PC-3 (cell line): ENCODE measurements around the gene GLYATL2. TPM values are rescaled to one million over a fixed set of nuclear protein-coding genes. Genes with fewer than 3 reads are reported as not detected.

ENCODE experiments used
- ATAC-seq: fragments of 200-7000 bp; cut with Tn5 transposase; 2 replicates; pipeline ENCODE4 v1.9.1; 2020; ENCODE audit warnings: mild to moderate bottlenecking, moderate library complexity
- BruUV-seq: library from RNA; stranded (reverse); fragments of 400-500 nt; replicated peaks from 2 replicates; lab custom pipeline; 2021; lab: Mats Ljungman, UMichigan
- CTCF ChIA-PET: fragments of 300-600 bp; sonication (Branson Sonifier 250); formaldehyde crosslinking; loops from one replicate; lab custom pipeline; 2022; ENCODE audit warnings: antibody characterized with exemption; lab: Charles Lee
- POLR2A ChIA-PET: fragments of 300-600 bp; sonication (Branson Sonifier 250); formaldehyde crosslinking; loops from one replicate; lab custom pipeline; 2022; ENCODE audit warnings: antibody characterized with exemption; ENCODE audit not compliant: unreplicated experiment; lab: Charles Lee
- DNase-seq: peaks from one replicate; pipeline ENCODE4 v3.0.0-alpha.2; 2015
- H2AFZ ChIP-seq: fragments of 300-600 bp; sonication (generic); 2 replicates; pipeline ENCODE4 v1.6.0; 2016; ENCODE audit warnings: antibody characterized with exemption, low read length
- H3F3A ChIP-seq: fragments of 300-600 bp; sonication (generic); one replicate; pipeline ENCODE4 v1.6.0; 2017; ENCODE audit warnings: antibody characterized with exemption, low read length, control low read depth, mild to moderate bottlenecking; ENCODE audit not compliant: unreplicated experiment
- H3K27ac ChIP-seq: fragments of 300-600 bp; sonication (generic); 2 replicates; pipeline ENCODE4 v1.5.1; 2016; ENCODE audit warnings: mild to moderate bottlenecking, low read length
- H3K27me3 ChIP-seq: fragments of 300-600 bp; sonication (generic); 2 replicates; pipeline ENCODE4 v1.6.1; 2016; ENCODE audit warnings: low read length, mixed read lengths
- H3K36me3 ChIP-seq: fragments of 300-600 bp; sonication (generic); 2 replicates; pipeline ENCODE4 v1.6.1; 2016; ENCODE audit warnings: low read depth, mixed run types, low read length, mixed read lengths
- H3K4me1 ChIP-seq: fragments of 300-600 bp; sonication (generic); 2 replicates; pipeline ENCODE4 v1.5.1; 2016; ENCODE audit warnings: low read length; ENCODE audit not compliant: insufficient read depth
- H3K4me2 ChIP-seq: fragments of 300-600 bp; sonication (generic); 2 replicates; pipeline ENCODE4 v1.6.0; 2016; ENCODE audit warnings: low read length
- H3K4me3 ChIP-seq: fragments of 300-600 bp; sonication (generic); 2 replicates; pipeline ENCODE4 v1.5.1; 2016; ENCODE audit warnings: mild to moderate bottlenecking, low read length, mixed read lengths
- H3K79me2 ChIP-seq: fragments of 300-600 bp; sonication (generic); 2 replicates; pipeline ENCODE4 v1.6.1; 2017; ENCODE audit warnings: low read length, mixed read lengths
- H3K9ac ChIP-seq: fragments of 300-600 bp; sonication (generic); 2 replicates; pipeline ENCODE4 v1.6.0; 2016; ENCODE audit warnings: mild to moderate bottlenecking, low read length
- H3K9me2 ChIP-seq: fragments of 300-600 bp; sonication (generic); replicated peaks from 2 replicates; pipeline ENCODE4 v1.6.1; 2016; ENCODE audit warnings: mixed run types, low read length, mixed read lengths
- H3K9me3 ChIP-seq: fragments of 300-600 bp; sonication (generic); 2 replicates; pipeline ENCODE4 v1.6.1; 2016; ENCODE audit warnings: low read length, mixed read lengths
- H4K20me1 ChIP-seq: fragments of 300-600 bp; sonication (generic); 2 replicates; pipeline ENCODE4 v1.6.1; 2016; ENCODE audit warnings: low read length, mixed read lengths
- CTCF ChIP-seq: fragments of 300-600 bp; sonication (generic); conservative IDR thresholded peaks from 2 replicates; pipeline ENCODE4 v1.5.1; 2017; ENCODE audit warnings: antibody characterized with exemption, low read depth, mild to moderate bottlenecking, low read length
- EZH2 ChIP-seq: fragments of 300-600 bp; sonication (generic); IDR thresholded peaks from one replicate; pipeline ENCODE4 v1.6.1; 2017; ENCODE audit warnings: antibody characterized with exemption, mild to moderate bottlenecking, low read length; ENCODE audit not compliant: unreplicated experiment
- EZH2phosphoT487 ChIP-seq: fragments of 300-600 bp; sonication (generic); IDR thresholded peaks from 2 replicates; pipeline ENCODE4 v1.6.1; 2018; ENCODE audit warnings: mild to moderate bottlenecking, antibody characterized with exemption, low read length, borderline replicate concordance
- intact Hi-C: fragments of 100-400 bp; cut with micrococcal nuclease; formaldehyde crosslinking; loops from 2 replicates; pipeline ENCODE4 v1.9.0; 2023
- total RNA-seq: library from RNA; depleted of rRNA; stranded (reverse); fragments of >200 nt; gene quantifications from 2 replicates; pipeline ENCODE4 v1.2.3, GENCODE V29; 2014

The GLYATL2 gene
- total RNA-seq, 1 experiment from 2014 or later = 0.33 TPM

GRCh38 chr11:58888579-58888978, 44.1 kb upstream of the GLYATL2 start:
- BruUV-seq = no TSS peak
- H3K4me1 ChIP-seq = no peaks in the 10 kb centered on the region
- CTCF ChIA-PET = no interaction called here

GRCh38 chr11:58887452-58887851, 42.9 kb upstream of the GLYATL2 start:
- Histone ChIP-seq H3K36me3 (no peaks in the 10 kb centered on the region), H3K27ac (no peak overlapping the region), H4K20me1 (no peaks in the 10 kb centered on the region), H3K4me2 (no peak overlapping the region), H3F3A (no peaks in the 10 kb centered on the region), H3K9ac (no peak overlapping the region), H3K4me3 (no peak overlapping the region), H3K9me2 (no peaks in the 10 kb centered on the region), H2AFZ (no peak overlapping the region), H3K4me1 (no peaks in the 10 kb centered on the region), H3K79me2 (no peaks in the 10 kb centered on the region), H3K27me3 (no peaks in the 10 kb centered on the region), H3K9me3 (no peaks in the 10 kb centered on the region)
- TF ChIP-seq CTCF (no peak), EZH2 (no peak), EZH2phosphoT487 (no peak)
- POLR2A ChIA-PET = no interaction called here
- intact Hi-C loops = no loop called here
- ATAC-seq (no peak), DNase-seq (no peak)
- CTCF ChIA-PET = no interaction called here
- no TSS peak for BruUV-seq

More at GRCh38 chr11:58888579-58888978, 44.1 kb upstream of the GLYATL2 start:
- Histone ChIP-seq H3K4me3 (no peak overlapping the region), H4K20me1 (no peaks in the 10 kb centered on the region), H3K9ac (no peak overlapping the region), H3K27me3 (no peaks in the 10 kb centered on the region), H3F3A (no peaks in the 10 kb centered on the region), H3K36me3 (no peaks in the 10 kb centered on the region), H3K9me2 (no peaks in the 10 kb centered on the region), H3K9me3 (no peaks in the 10 kb centered on the region), H3K27ac (no peak overlapping the region), H3K79me2 (no peaks in the 10 kb centered on the region), H2AFZ (no peak overlapping the region), H3K4me2 (no peak overlapping the region)
- intact Hi-C loops = no loop called here
- DNase-seq = no peak
- ATAC-seq = no peak
- TF ChIP-seq EZH2phosphoT487 (no peak), EZH2 (no peak), CTCF (no peak)
- POLR2A ChIA-PET = no interaction called here

GRCh38 chr11:58880625-58881024, 36.1 kb upstream of the GLYATL2 start:
- Histone ChIP-seq H3K4me2 (no peak overlapping the region), H3K9ac (no peak overlapping the region), H4K20me1 (no peaks in the 10 kb centered on the region), H3K27me3 (no peaks in the 10 kb centered on the region), H3K9me2 (no peaks in the 10 kb centered on the region), H3K27ac (no peak overlapping the region), H3K79me2 (no peaks in the 10 kb centered on the region), H3K4me1 (no peaks in the 10 kb centered on the region), H3F3A (no peaks in the 10 kb centered on the region), H3K36me3 (no peaks in the 10 kb centered on the region), H3K9me3 (no peaks in the 10 kb centered on the region), H3K4me3 (no peak overlapping the region), H2AFZ (no peak overlapping the region)
- DNase-seq = no peak
- intact Hi-C loops = no loop called here
- no peak for ATAC-seq
- BruUV-seq = no TSS peak
- ChIA-PET POLR2A (no interaction called here), CTCF (no interaction called here)
- TF ChIP-seq EZH2 (no peak), CTCF (no peak), EZH2phosphoT487 (no peak)
